CD14-positive monocyte (primary cell): ENCODE data around the gene PFKL. TPM values are rescaled to one million over a fixed set of nuclear protein-coding genes. Genes with fewer than 3 reads are reported as not detected.

Experiments used
- DNase-seq, 3 donors: peaks; one replicate each; pipeline ENCODE4 v3.0.0-alpha.2; 2011 to 2022
- H2AFZ ChIP-seq: 2 replicates; pipeline ENCODE4 v1.6.0; 2012; ENCODE audit warnings: mild to moderate bottlenecking, low read depth, low read length, inconsistent platforms; ENCODE audit not compliant: insufficient read depth, poor library complexity, severe bottlenecking
- H3K27ac ChIP-seq, 2 donors: 1 replicate in 1 of 2; 2 replicates in 1 of 2; pipeline ENCODE4 v1.5.1; 2012 to 2013; ENCODE audit warnings: low read length in 2 of 2, control low read depth in 1 of 2, inconsistent platforms in 1 of 2, low read depth in 1 of 2, mild to moderate bottlenecking in 1 of 2
- H3K27me3 ChIP-seq, 2 donors: one replicate each; pipeline versions ENCODE4 v1.6.0 to v1.6.1; 2011 to 2013; ENCODE audit warnings: low read length in 2 of 2; ENCODE audit not compliant: control insufficient read depth in 2 of 2, insufficient read depth in 2 of 2
- H3K36me3 ChIP-seq, 2 donors: replicated peaks in 1 of 2; 1 replicate in 1 of 2; 2 replicates in 1 of 2; pipeline versions ENCODE4 v1.5.1 to v1.6.1; 2012 to 2013; ENCODE audit warnings: low read length in 2 of 2, control low read depth in 1 of 2, inconsistent platforms in 1 of 2, mild to moderate bottlenecking in 1 of 2; ENCODE audit not compliant: insufficient read depth in 2 of 2, control insufficient read depth in 1 of 2
- H3K4me1 ChIP-seq, 2 donors: 1 replicate in 1 of 2; 2 replicates in 1 of 2; pipeline versions ENCODE4 v1.5.1 to v1.6.1; 2012 to 2013; ENCODE audit warnings: low read length in 2 of 2, control low read depth in 1 of 2, inconsistent platforms in 1 of 2, mild to moderate bottlenecking in 1 of 2, moderate library complexity in 1 of 2; ENCODE audit not compliant: insufficient read depth in 2 of 2, control insufficient read depth in 1 of 2
- H3K4me2 ChIP-seq: replicated peaks from 2 replicates; pipeline ENCODE3; 2012; ENCODE audit warnings: low read length, moderate library complexity, mild to moderate bottlenecking; ENCODE audit not compliant: poor library complexity, severe bottlenecking; ENCODE audit errors: extremely low read depth
- H3K4me3 ChIP-seq, 3 experiments: fragments of 200-600 bp in 1 of 3; sonication (generic) in 1 of 3; replicated peaks in 1 of 3; 1 replicate in 2 of 3; 2 replicates in 1 of 3; pipeline ENCODE4 v1.5.1; 2011 to 2013; ENCODE audit warnings: low read length in 3 of 3, mild to moderate bottlenecking in 3 of 3, control low read depth in 2 of 3, low read depth in 2 of 3, inconsistent platforms in 1 of 3, moderate library complexity in 1 of 3
- H3K79me2 ChIP-seq: 2 replicates; pipeline ENCODE4 v1.6.0; 2012; ENCODE audit warnings: mild to moderate bottlenecking, control low read depth, inconsistent platforms, low read length, moderate library complexity; ENCODE audit not compliant: insufficient read depth
- H3K9ac ChIP-seq: 2 replicates; pipeline ENCODE4 v1.6.0; 2017; ENCODE audit warnings: low read length, mild to moderate bottlenecking; ENCODE audit not compliant: insufficient read depth, poor library complexity, severe bottlenecking
- H3K9me3 ChIP-seq, 2 donors: replicated peaks in 1 of 2; 1 replicate in 1 of 2; 2 replicates in 1 of 2; pipeline versions ENCODE4 v1.5.1 to v1.6.1; 2012 to 2013; ENCODE audit warnings: low read length in 2 of 2, control low read depth in 1 of 2; ENCODE audit not compliant: control insufficient read depth in 1 of 2, insufficient read depth in 1 of 2
- H4K20me1 ChIP-seq: 2 replicates; pipeline ENCODE4 v1.6.0; 2012; ENCODE audit warnings: mild to moderate bottlenecking, low read length, control low read depth, moderate library complexity; ENCODE audit not compliant: insufficient read depth
- H3K27ac Mint-ChIP-seq, 7 donors: one replicate each; pipeline ENCODE4 v1.8.0; 2020; ENCODE audit warnings: mild to moderate bottlenecking in 7 of 7, mixed read lengths in 7 of 7, moderate library complexity in 6 of 7, inconsistent platforms in 2 of 7
- H3K27me3 Mint-ChIP-seq, 3 donors: one replicate each; pipeline ENCODE4 v1.8.0; 2021 to 2022; ENCODE audit warnings: low read depth in 3 of 3, mild to moderate bottlenecking in 3 of 3, mixed read lengths in 3 of 3, moderate library complexity in 3 of 3, inconsistent platforms in 1 of 3
- H3K36me3 Mint-ChIP-seq, 2 donors: one replicate each; pipeline ENCODE4 v1.8.0; 2020; ENCODE audit warnings: mixed read lengths in 2 of 2, inconsistent platforms in 1 of 2, mild to moderate bottlenecking in 1 of 2
- H3K4me1 Mint-ChIP-seq: one replicate; pipeline ENCODE4 v1.8.0; 2020; ENCODE audit warnings: mild to moderate bottlenecking, mixed read lengths
- H3K4me3 Mint-ChIP-seq, 2 donors: one replicate each; pipeline ENCODE4 v1.8.0; 2020; ENCODE audit warnings: mild to moderate bottlenecking in 2 of 2, mixed read lengths in 2 of 2, moderate library complexity in 1 of 2
- H3K9me3 Mint-ChIP-seq, 7 donors: one replicate each; pipeline ENCODE4 v1.8.0; 2020 to 2022; ENCODE audit warnings: mixed read lengths in 7 of 7, mild to moderate bottlenecking in 6 of 7, moderate library complexity in 6 of 7, inconsistent platforms in 2 of 7
- WGBS: methylation state at CpG from one replicate; pipeline ENCODE4 v1.1.5; 2013; ENCODE audit warnings: missing lambda C conversion rate; ENCODE audit not compliant: insufficient coverage; 5-methylcytosine and 5-hydroxymethylcytosine counted together
- intact Hi-C, 2 donors: fragments of 100-400 bp; cut with micrococcal nuclease; formaldehyde crosslinking; loops; one replicate each; pipeline versions ENCODE4 v1.15.0 to v1.15.1; 2023
- polyA plus RNA-seq, 3 donors: library from polyadenylated mRNA; depleted of rRNA in 1 of 3; unstranded in 2 of 3; stranded (reverse) in 1 of 3; fragments of 300-500 nt in 2 of 3; fragments of >200 nt in 1 of 3; fragmentation: Illumina TruSeq in 2 of 3; gene quantifications; 1 replicate in 2 of 3; 2 replicates in 1 of 3; pipeline ENCODE4 v1.2.3, GENCODE V29; 2012 to 2021
- TF ChIP-seq, protein P1 (sequence below): fragments of 200-600 bp; IDR thresholded peaks from one replicate; pipeline ENCODE4 v1.8.0; 2022; ENCODE audit warnings: antibody characterized with exemption, mild to moderate bottlenecking

Gene PFKL
- polyA plus RNA-seq, 3 donors, result 105 to 133 (median 113) TPM

DNA sequence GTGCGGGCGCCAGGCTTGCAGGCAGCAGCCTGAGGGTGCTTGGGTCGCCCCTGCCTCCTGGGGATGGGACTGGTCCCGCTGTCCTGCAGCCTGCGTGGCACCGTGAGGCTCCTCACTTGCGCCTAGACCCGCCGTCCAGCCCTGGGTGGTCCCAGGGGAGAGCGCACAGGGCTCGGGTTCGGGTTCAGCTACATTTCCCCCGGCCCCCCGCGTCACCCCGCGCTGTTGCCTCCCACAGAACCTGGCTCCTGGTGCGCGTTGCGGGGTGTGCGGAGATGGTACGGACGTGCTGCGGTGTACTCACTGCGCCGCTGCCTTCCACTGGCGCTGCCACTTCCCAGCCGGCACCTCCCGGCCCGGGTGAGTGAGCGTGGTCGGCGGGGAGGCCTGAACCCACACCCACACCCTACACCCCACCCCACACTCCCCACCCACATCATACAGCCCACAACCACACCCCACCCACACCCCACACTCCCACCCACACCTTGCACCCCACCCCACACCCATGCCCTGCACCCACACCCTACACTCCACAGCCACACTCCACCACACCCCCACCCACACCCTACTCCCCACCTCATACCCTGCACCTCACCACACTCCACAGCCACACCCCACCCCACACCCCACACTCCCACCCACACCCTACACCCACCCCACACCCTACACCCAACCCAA, 6.2 kb upstream of the PFKL start:
- no peak overlapping the region for H3K27ac Mint-ChIP-seq
- Histone ChIP-seq H3K4me3 (no peak overlapping the region), H3K27me3 (peaks cover 0 to 2% of the 10 kb centered on the region in 2 donors), H2AFZ (no peak overlapping the region), H3K4me2 (no peak overlapping the region), H3K9ac (no peak overlapping the region), H3K9me3 (no peaks in the 10 kb centered on the region), H3K27ac (no peak overlapping the region), H3K4me1 (peaks cover 12 to 14% of the 10 kb centered on the region in 2 donors), H3K36me3 (no peaks in the 10 kb centered on the region), H4K20me1 (no peaks in the 10 kb centered on the region), H3K79me2 (no peaks in the 10 kb centered on the region)
- intact Hi-C loops, result no loop called here
- no peaks in the 10 kb centered on the region for H3K36me3 Mint-ChIP-seq
- H3K4me3 Mint-ChIP-seq, result no peak overlapping the region
- no peak for DNase-seq
- peaks cover 0 to 3% (median 0%) of the 10 kb centered on the region in 7 donors for H3K9me3 Mint-ChIP-seq
- WGBS, result 93% methylated on average over 31 of the region's 33 CpGs
- peaks cover 4 to 11% (median 4%) of the 10 kb centered on the region in 3 donors for H3K27me3 Mint-ChIP-seq
- peaks cover 12% of the 10 kb centered on the region for H3K4me1 Mint-ChIP-seq
- TF ChIP-seq, protein P1, sequence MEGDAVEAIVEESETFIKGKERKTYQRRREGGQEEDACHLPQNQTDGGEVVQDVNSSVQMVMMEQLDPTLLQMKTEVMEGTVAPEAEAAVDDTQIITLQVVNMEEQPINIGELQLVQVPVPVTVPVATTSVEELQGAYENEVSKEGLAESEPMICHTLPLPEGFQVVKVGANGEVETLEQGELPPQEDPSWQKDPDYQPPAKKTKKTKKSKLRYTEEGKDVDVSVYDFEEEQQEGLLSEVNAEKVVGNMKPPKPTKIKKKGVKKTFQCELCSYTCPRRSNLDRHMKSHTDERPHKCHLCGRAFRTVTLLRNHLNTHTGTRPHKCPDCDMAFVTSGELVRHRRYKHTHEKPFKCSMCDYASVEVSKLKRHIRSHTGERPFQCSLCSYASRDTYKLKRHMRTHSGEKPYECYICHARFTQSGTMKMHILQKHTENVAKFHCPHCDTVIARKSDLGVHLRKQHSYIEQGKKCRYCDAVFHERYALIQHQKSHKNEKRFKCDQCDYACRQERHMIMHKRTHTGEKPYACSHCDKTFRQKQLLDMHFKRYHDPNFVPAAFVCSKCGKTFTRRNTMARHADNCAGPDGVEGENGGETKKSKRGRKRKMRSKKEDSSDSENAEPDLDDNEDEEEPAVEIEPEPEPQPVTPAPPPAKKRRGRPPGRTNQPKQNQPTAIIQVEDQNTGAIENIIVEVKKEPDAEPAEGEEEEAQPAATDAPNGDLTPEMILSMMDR, result no peak

DNA sequence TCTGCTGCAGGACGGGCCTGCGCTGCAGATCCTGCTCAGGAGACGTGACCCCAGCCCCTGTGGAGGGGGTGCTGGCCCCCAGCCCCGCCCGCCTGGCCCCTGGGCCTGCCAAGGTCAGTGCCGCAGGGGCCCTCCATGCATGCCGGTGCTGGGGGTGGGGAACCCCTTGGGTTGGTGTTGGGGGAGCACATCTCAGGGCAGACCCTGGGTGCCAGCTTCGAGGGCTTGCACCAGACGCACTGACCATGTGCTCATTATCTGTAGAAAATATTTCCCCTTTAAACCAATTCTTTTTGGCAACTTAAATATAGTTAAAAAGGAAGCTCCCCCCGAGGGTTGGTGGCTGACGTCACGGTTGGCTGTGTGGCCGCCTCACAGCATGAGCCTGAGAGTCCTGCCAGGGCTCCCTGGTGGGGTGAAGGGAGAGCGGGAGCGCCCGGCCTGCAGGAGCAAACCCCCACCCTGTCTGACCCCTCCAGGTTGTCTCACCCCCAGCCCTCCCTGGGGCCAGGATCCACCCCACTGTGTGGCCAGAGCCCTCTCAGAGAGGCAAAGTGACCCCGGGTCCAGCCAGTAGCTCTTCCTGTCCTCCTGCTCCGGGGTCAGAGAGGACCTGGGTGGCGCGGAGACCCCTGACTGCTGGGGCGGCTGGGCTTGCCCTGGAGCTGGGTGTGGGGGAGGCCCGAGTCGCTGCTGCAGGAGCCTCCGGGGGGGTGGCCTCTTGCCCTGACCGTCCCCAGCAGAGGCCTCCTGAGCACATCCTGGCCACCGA, 5.3 kb upstream of the PFKL start:
- H3K27me3 Mint-ChIP-seq, result peaks cover 4 to 11% (median 5%) of the 10 kb centered on the region in 3 donors
- Histone ChIP-seq H3K9ac (no peak overlapping the region), H3K4me1 (peaks cover 18 to 22% of the 10 kb centered on the region in 2 donors), H4K20me1 (no peaks in the 10 kb centered on the region), H3K79me2 (no peaks in the 10 kb centered on the region), H3K4me3 (no peak overlapping the region), H3K27me3 (peaks cover 0 to 2% of the 10 kb centered on the region in 2 donors), H3K4me2 (no peak overlapping the region), H3K9me3 (no peaks in the 10 kb centered on the region), H3K36me3 (no peaks in the 10 kb centered on the region), H3K27ac (no peak overlapping the region), H2AFZ (no peak overlapping the region)
- H3K36me3 Mint-ChIP-seq, result no peaks in the 10 kb centered on the region
- intact Hi-C loops, result no loop called here
- H3K9me3 Mint-ChIP-seq, result peaks cover 0 to 3% (median 0%) of the 10 kb centered on the region in 7 donors
- WGBS, result 94% methylated on average over 12 of the region's 26 CpGs
- H3K4me3 Mint-ChIP-seq, result no peak overlapping the region
- DNase-seq, result no peak
- H3K4me1 Mint-ChIP-seq, result peaks cover 17% of the 10 kb centered on the region
- TF ChIP-seq, protein P1, result no peak
- H3K27ac Mint-ChIP-seq, result no peak overlapping the region
